ENCODE results near the gene MPG. TPM values are rescaled to one million over a fixed set of nuclear protein-coding genes. Genes with fewer than 3 reads are reported as not detected.
A peak's percentile ranks its signal among the peaks of the same experiment; 100 is the strongest.
"Not testable (repeated sequence)": the region's sequence is repeated elsewhere in the genome, so short reads cannot be mapped to it uniquely, and the experiment has no call there.

Gene MPG
- total RNA-seq, result 44.4 TPM
- long read RNA-seq, transcript MPG-202 (4 exons, 1,205 nt), result major isoform, 92 of 127 reads
- long read RNA-seq, partial matches to known transcripts, result 24 of 127 reads
- long read RNA-seq, other reads (novel, unspliced or antisense), result 7 of 127 reads

- DNase-seq (ENCODE audit: low spot score), result peak; percentile 95
Measured at GRCh38 chr16:77807-78443, at the start of gene MPG. Gene MPG (plus strand): TSS chr16:78225. CDS start chr16:78310, 85 bp downstream.

GRCh38 chr16:30627-31026, 47.4 kb upstream of the MPG start:
- DNase-seq (ENCODE audit: low spot score), result not testable (repeated sequence)

GRCh38 chr16:33154-33876, 44.7 kb upstream of the MPG start:
- DNase-seq (ENCODE audit: low spot score), result not testable (repeated sequence)

- DNase-seq (ENCODE audit: low spot score), result no peak
Measured at GRCh38 chr16:33877-34647, 44.0 kb upstream of the MPG start.

GRCh38 chr16:34648-34987, 43.4 kb upstream of the MPG start:
- no peak for DNase-seq (ENCODE audit: low spot score)

- DNase-seq (ENCODE audit: low spot score), result no peak
Measured at GRCh38 chr16:35011-35677, 42.9 kb upstream of the MPG start.

- peak; percentile 53 for DNase-seq (ENCODE audit: low spot score)
Measured at GRCh38 chr16:35678-36305, 42.2 kb upstream of the MPG start.

- peak; percentile 86 for DNase-seq (ENCODE audit: low spot score)
Measured at GRCh38 chr16:36336-36984, 41.6 kb upstream of the MPG start.

GRCh38 chr16:37511-37910, 40.5 kb upstream of the MPG start:
- DNase-seq (ENCODE audit: low spot score), result peak; percentile 28

GRCh38 chr16:38206-38605, 39.8 kb upstream of the MPG start:
- peak; percentile 51 for DNase-seq (ENCODE audit: low spot score)

GRCh38 chr16:38941-39892, 38.8 kb upstream of the MPG start:
- peak; percentile 49 for DNase-seq (ENCODE audit: low spot score)

- DNase-seq (ENCODE audit: low spot score), result peak; percentile 71
Measured at GRCh38 chr16:41439-42068, 36.5 kb upstream of the MPG start.

- DNase-seq (ENCODE audit: low spot score), result peak; percentile 81
Measured at GRCh38 chr16:42069-42457, 36.0 kb upstream of the MPG start.

- peak; percentile 35 for DNase-seq (ENCODE audit: low spot score)
Measured at GRCh38 chr16:42691-43090, 35.3 kb upstream of the MPG start.

- peak; percentile 5 for DNase-seq (ENCODE audit: low spot score)
Measured at GRCh38 chr16:43294-43693, 34.7 kb upstream of the MPG start.

- peak; percentile 59 for DNase-seq (ENCODE audit: low spot score)
Measured at GRCh38 chr16:44655-45054, 33.4 kb upstream of the MPG start.

GRCh38 chr16:45454-45853, 32.6 kb upstream of the MPG start:
- peak; percentile 8 for DNase-seq (ENCODE audit: low spot score)

GRCh38 chr16:46510-46909, 31.5 kb upstream of the MPG start:
- peak; percentile 45 for DNase-seq (ENCODE audit: low spot score)

GRCh38 chr16:47234-47633, 30.8 kb upstream of the MPG start:
- DNase-seq (ENCODE audit: low spot score), result peak; percentile 28
